GM12878 (cell line): ENCODE data around the gene SMIM43. TPM values are rescaled to one million over a fixed set of nuclear protein-coding genes. Genes with fewer than 3 reads are reported as not detected.

Experiments used
- ATAC-seq: fragments of 200-7000 bp; cut with Tn5 transposase; 3 replicates; pipeline ENCODE4 v1.9.1; 2020; ENCODE audit warnings: mild to moderate bottlenecking, moderate library complexity
- BruUV-seq: library from RNA; stranded (reverse); fragments of 400-500 nt; replicated peaks from 2 replicates; lab custom pipeline; 2021; lab: Mats Ljungman, UMichigan
- CTCF ChIA-PET: fragments of 300-600 bp; sonication (Branson Sonifier 250); formaldehyde crosslinking; extraction: SDS; loops from one replicate; lab custom pipeline; 2021; ENCODE audit warnings: inconsistent platforms; lab: Yijun Ruan, JAX
- POLR2A ChIA-PET: fragments of 350-600 bp; formaldehyde crosslinking; extraction: SDS; loops from one replicate; lab custom pipeline; 2021; ENCODE audit warnings: inconsistent platforms; lab: Charles Lee
- RAD21 ChIA-PET: fragments of 300-600 bp; sonication (Branson Sonifier 250); formaldehyde crosslinking; loops from one replicate; lab custom pipeline; 2023; ENCODE audit warnings: antibody characterized with exemption; ENCODE audit not compliant: unreplicated experiment; lab: Charles Lee
- SMC1A ChIA-PET: fragments of 300-600 bp; sonication (Branson Sonifier 250); formaldehyde crosslinking; loops from one replicate; lab custom pipeline; 2023; ENCODE audit not compliant: unreplicated experiment, uncharacterized antibody; lab: Charles Lee
- DNase-seq: peaks from one replicate; pipeline ENCODE4 v3.0.0-alpha.2; 2011; ENCODE audit warnings: low read depth, low spot score
- FAIRE-seq: peaks from 3 replicates; lab custom pipeline; 2011; peaks lifted over from hg19 to GRCh38; lab: Jason Lieb, UNC
- H2AFZ ChIP-seq: 2 replicates; pipeline ENCODE4 v1.6.0; 2011; ENCODE audit warnings: low read depth, low read length, control low read depth; ENCODE audit not compliant: control insufficient read depth
- H3K27ac ChIP-seq: 2 replicates; pipeline ENCODE4 v1.5.1; 2011; ENCODE audit warnings: control low read depth; ENCODE audit not compliant: control insufficient read depth, insufficient read depth
- H3K27me3 ChIP-seq, 2 experiments: replicated peaks in 1 of 2; 2 replicates each; pipeline versions ENCODE4 v1.6.0 to v1.6.1; 2011; ENCODE audit warnings: low read length in 1 of 2; ENCODE audit not compliant: control insufficient read depth in 2 of 2, insufficient read depth in 2 of 2
- H3K36me3 ChIP-seq, 2 experiments: 2 replicates each; pipeline ENCODE4 v1.5.1; 2011; ENCODE audit warnings: low read length in 1 of 2; ENCODE audit not compliant: control insufficient read depth in 2 of 2, insufficient read depth in 2 of 2
- H3K4me1 ChIP-seq: 2 replicates; pipeline ENCODE4 v1.6.1; 2011; ENCODE audit warnings: mild to moderate bottlenecking, low read length, moderate library complexity, mixed read lengths; ENCODE audit not compliant: control insufficient read depth, insufficient read depth
- H3K4me2 ChIP-seq: 2 replicates; pipeline ENCODE4 v1.6.0; 2011; ENCODE audit warnings: control low read depth; ENCODE audit not compliant: control insufficient read depth, insufficient read depth
- H3K4me3 ChIP-seq: fragments of 200-600 bp; sonication (generic); 2 replicates; pipeline ENCODE4 v1.5.1; 2016
- H3K79me2 ChIP-seq: 2 replicates; pipeline ENCODE4 v1.6.0; 2011; ENCODE audit warnings: low read length; ENCODE audit not compliant: control insufficient read depth, insufficient read depth
- H3K9ac ChIP-seq: 2 replicates; pipeline ENCODE4 v1.8.0; 2011; ENCODE audit warnings: low read length, control low read depth, mixed read lengths; ENCODE audit not compliant: control insufficient read depth, insufficient read depth
- H3K9me3 ChIP-seq: replicated peaks from 3 replicates; pipeline ENCODE4 v1.5.1; 2011; ENCODE audit warnings: mild to moderate bottlenecking, low read length; ENCODE audit not compliant: control insufficient read depth, insufficient read depth
- H4K20me1 ChIP-seq: 2 replicates; pipeline ENCODE4 v1.6.0; 2011; ENCODE audit not compliant: control insufficient read depth, insufficient read depth
- CBX3 ChIP-seq: fragments of 200-600 bp; sonication (generic); IDR thresholded peaks from 2 replicates; pipeline ENCODE4 v1.6.1; 2016; ENCODE audit warnings: low read depth, borderline replicate concordance
- KAT2A ChIP-seq: conservative IDR thresholded peaks from 2 replicates; pipeline ENCODE4 v1.6.1; 2011; ENCODE audit warnings: low read depth, low read length; ENCODE audit not compliant: control insufficient read depth
- KDM1A ChIP-seq: fragments of 200-600 bp; sonication (generic); IDR thresholded peaks from 2 replicates; pipeline ENCODE4 v1.6.1; 2016; ENCODE audit warnings: borderline replicate concordance
- MEF2B ChIP-seq: fragments of 450-650 bp; IDR thresholded peaks from 2 replicates; pipeline ENCODE4 v1.6.1; 2018; ENCODE audit warnings: mild to moderate bottlenecking, moderate library complexity; ENCODE audit not compliant: partially characterized antibody, poor library complexity, severe bottlenecking
- PML ChIP-seq: IDR thresholded peaks from 2 replicates; pipeline ENCODE4 v1.6.1; 2012; ENCODE audit warnings: low read length, inconsistent platforms
- RB1 ChIP-seq: fragments of 450-650 bp; formaldehyde crosslinking; IDR thresholded peaks from 2 replicates; pipeline ENCODE4 v1.6.1; 2017; ENCODE audit warnings: mild to moderate bottlenecking, borderline replicate concordance
- SMC3 ChIP-seq: IDR thresholded peaks from 2 replicates; pipeline ENCODE4 v1.6.1; 2011; ENCODE audit warnings: low read length, improper control_type of control experiment, borderline replicate concordance
- STAT1 ChIP-seq: fragments of 450-650 bp; conservative IDR thresholded peaks from 2 replicates; pipeline ENCODE4 v1.6.1; 2014; ENCODE audit warnings: antibody characterized with exemption, mild to moderate bottlenecking
- ZNF384 ChIP-seq: IDR thresholded peaks from 2 replicates; pipeline ENCODE4 v1.6.1; 2012; ENCODE audit warnings: low read depth, mild to moderate bottlenecking, low read length, improper control_type of control experiment, borderline replicate concordance
- WGBS: methylation state at CpG from one replicate; pipeline ENCODE4 v1.1.6; 2016; ENCODE audit warnings: low lambda C conversion rate; ENCODE audit not compliant: insufficient replicate concordance, insufficient coverage; ENCODE audit errors: missing lambda C conversion rate; 5-methylcytosine and 5-hydroxymethylcytosine counted together
- in situ Hi-C: fragments of 300-500 bp; cut with MboI; formaldehyde crosslinking; loops from 9 replicates; pipeline ENCODE4 v1.14.3; 2018; ENCODE audit warnings: mixed read lengths
- intact Hi-C: fragments of 100-400 bp; cut with micrococcal nuclease; formaldehyde crosslinking; loops from one replicate; pipeline ENCODE4 v1.14.2; 2022; ENCODE audit not compliant: unreplicated experiment
- polyA plus RNA-seq, 11 experiments: library from polyadenylated mRNA; depleted of rRNA in 4 of 11; unstranded in 6 of 11; stranded (reverse) in 5 of 11; fragments of >200 nt; fragmentation: Nextera tagmentation in 4 of 11; fragmentation: Illumina TruSeq in 1 of 11; extraction: Ambion mirVana in 4 of 11; extraction: Trizol in 1 of 11; gene quantifications; 1 replicate in 1 of 11; 2 replicates in 10 of 11; pipeline versions ENCODE4 v1.2.1 to v1.2.3, GENCODE V29; 2011 to 2016; ENCODE audit warnings: inconsistent platforms in 2 of 11, missing spikeins in 2 of 11, low read depth in 1 of 11
- total RNA-seq, 4 experiments: library from RNA; depleted of rRNA in 3 of 4; stranded (reverse); fragments of >200 nt in 3 of 4; fragmentation: Illumina TruSeq in 1 of 4; extraction: Trizol in 1 of 4; gene quantifications; 2 replicates each; pipeline versions ENCODE4 v1.2.1 to v1.2.3, GENCODE V29; 2013 to 2021
- TF ChIP-seq, protein P1 (sequence below): fragments of 450-650 bp; IDR thresholded peaks from 2 replicates; pipeline ENCODE4 v1.6.1; 2018; ENCODE audit warnings: mild to moderate bottlenecking, low read depth, moderate library complexity; ENCODE audit not compliant: partially characterized antibody
- TF ChIP-seq, protein P2 (sequence below): IDR thresholded peaks from 2 replicates; pipeline ENCODE4 v1.6.1; 2012; ENCODE audit warnings: low read depth, low read length, improper control_type of control experiment

The SMIM43 gene
- total and polyA plus RNA-seq, 10 of the 15 experiments (the other 5 are each of a cell fraction or from before 2014, with no cell fraction given), result 0.12 TPM; not detected in 9

DNA sequence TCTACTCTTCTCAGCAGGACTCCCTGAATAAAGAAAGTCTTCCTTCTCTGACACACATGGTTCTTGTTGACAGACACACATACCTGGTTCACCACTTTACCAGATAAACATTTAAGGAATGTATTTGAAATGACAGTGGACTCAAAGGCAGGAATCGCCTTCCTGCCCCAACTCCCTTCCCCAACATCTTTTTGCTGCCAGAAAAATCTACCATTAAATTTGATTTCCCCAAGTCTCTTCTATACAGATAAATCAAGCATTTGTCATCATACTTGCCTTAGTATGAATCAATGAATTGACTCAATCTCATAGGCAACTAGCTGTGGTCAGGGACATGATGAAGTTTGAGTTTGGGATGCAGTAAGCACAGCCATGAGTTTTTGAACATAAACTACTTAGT is 44.9 kb downstream of the SMIM43 start (continued):
- TF ChIP-seq, protein P1, sequence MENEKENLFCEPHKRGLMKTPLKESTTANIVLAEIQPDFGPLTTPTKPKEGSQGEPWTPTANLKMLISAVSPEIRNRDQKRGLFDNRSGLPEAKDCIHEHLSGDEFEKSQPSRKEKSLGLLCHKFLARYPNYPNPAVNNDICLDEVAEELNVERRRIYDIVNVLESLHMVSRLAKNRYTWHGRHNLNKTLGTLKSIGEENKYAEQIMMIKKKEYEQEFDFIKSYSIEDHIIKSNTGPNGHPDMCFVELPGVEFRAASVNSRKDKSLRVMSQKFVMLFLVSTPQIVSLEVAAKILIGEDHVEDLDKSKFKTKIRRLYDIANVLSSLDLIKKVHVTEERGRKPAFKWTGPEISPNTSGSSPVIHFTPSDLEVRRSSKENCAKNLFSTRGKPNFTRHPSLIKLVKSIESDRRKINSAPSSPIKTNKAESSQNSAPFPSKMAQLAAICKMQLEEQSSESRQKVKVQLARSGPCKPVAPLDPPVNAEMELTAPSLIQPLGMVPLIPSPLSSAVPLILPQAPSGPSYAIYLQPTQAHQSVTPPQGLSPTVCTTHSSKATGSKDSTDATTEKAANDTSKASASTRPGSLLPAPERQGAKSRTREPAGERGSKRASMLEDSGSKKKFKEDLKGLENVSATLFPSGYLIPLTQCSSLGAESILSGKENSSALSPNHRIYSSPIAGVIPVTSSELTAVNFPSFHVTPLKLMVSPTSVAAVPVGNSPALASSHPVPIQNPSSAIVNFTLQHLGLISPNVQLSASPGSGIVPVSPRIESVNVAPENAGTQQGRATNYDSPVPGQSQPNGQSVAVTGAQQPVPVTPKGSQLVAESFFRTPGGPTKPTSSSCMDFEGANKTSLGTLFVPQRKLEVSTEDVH, result no peak
- TF ChIP-seq KDM1A, result no peak
- TF ChIP-seq, all 136 proteins: peak for 0

DNA sequence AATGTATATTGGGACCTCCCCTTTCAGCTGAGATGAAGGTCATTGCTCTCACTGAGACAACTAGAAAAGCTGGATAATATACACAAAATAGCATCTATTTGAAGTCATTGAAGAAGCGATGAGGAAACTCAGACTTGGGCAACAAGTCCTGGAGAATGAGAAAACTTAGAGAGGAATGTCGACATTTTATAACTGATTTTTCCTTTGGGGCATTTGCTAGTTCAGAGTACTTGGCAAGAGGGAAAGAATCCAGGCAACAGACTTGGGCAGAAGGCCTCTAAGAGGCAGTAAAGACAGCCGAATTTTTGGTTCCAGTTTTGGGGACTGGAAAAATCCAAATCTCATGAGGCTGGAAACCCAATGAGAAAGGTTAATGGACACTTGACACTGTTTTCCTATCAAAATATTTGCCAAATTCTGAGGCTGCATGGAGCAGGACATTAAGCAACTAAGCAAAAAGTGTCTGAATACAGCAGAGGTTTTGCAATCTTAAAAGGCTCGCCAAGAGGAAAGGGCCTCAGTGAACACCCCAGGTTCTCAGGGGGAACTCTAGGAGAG is 47.2 kb downstream of the SMIM43 start:
- FAIRE-seq, result no peak
- no peak overlapping the region for H3K9ac ChIP-seq
- 16% methylated on average over 4 of the region's 4 CpGs for WGBS
- no peaks in the 10 kb centered on the region for H3K79me2 ChIP-seq
- no peak for DNase-seq
- ChIA-PET CTCF (interaction anchor here (1.0 kb wide), 1 partner anchor 61 kb away, joined by 5 read pairs; no protein-coding TSS in a partner anchor), RAD21 (no interaction called here), POLR2A (no interaction called here), SMC1A (no interaction called here)
- intact Hi-C loops (no loop called here), in situ Hi-C loops (no loop called here)
- ATAC-seq, result no peak
- no peak overlapping the region for H3K4me2 ChIP-seq
- H3K27ac ChIP-seq, result no peak overlapping the region
- H3K4me3 ChIP-seq, result no peak overlapping the region
- no peaks in the 10 kb centered on the region; a peak in 1 of 4 replicates for H3K27me3 ChIP-seq
- H3K9me3 ChIP-seq, result no peaks in the 10 kb centered on the region
- TF ChIP-seq KAT2A (no peak), ZNF384 (no peak), CBX3 (no peak), MEF2B (no peak), PML (no peak), SMC3 (no peak), STAT1 (no peak), RB1 (no peak)
- TF ChIP-seq, protein P2, sequence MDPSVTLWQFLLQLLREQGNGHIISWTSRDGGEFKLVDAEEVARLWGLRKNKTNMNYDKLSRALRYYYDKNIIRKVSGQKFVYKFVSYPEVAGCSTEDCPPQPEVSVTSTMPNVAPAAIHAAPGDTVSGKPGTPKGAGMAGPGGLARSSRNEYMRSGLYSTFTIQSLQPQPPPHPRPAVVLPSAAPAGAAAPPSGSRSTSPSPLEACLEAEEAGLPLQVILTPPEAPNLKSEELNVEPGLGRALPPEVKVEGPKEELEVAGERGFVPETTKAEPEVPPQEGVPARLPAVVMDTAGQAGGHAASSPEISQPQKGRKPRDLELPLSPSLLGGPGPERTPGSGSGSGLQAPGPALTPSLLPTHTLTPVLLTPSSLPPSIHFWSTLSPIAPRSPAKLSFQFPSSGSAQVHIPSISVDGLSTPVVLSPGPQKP, result no peak
- H3K36me3 ChIP-seq, result no peaks in the 10 kb centered on the region
- H4K20me1 ChIP-seq, result no peaks in the 10 kb centered on the region
- no peak overlapping the region for H2AFZ ChIP-seq
- no TSS peak for BruUV-seq
- no peaks in the 10 kb centered on the region for H3K4me1 ChIP-seq
